Measurements from ENCODE around the gene CLSTN1. TPM values are rescaled to one million over a fixed set of nuclear protein-coding genes. Genes with fewer than 3 reads are reported as not detected.

CLSTN1 gene
- total RNA-seq, 1 donor from 2014 or later: 181 TPM

- Histone ChIP-seq H3K9ac (ENCODE audit: low read length) (no peak overlapping the region), H3K27ac (ENCODE audit: low read depth, low read length) (no peak overlapping the region), H3K4me2 (ENCODE audit: low read length) (no peak overlapping the region), H3K79me2 (ENCODE audit: insufficient read depth, low read length) (no peaks in the 10 kb centered on the region), H3K9me3 (ENCODE audit: insufficient read depth, low read depth, low read length) (no peaks in the 10 kb centered on the region), H2AFZ (ENCODE audit: low read depth, low read length) (no peak overlapping the region), H3K4me1 (ENCODE audit: insufficient read depth, low read length) (peaks cover 6% of the 10 kb centered on the region), H3K27me3 (ENCODE audit: insufficient read depth, low read length) (no peaks in the 10 kb centered on the region), H3K4me3 (ENCODE audit: insufficient read depth, low read depth, low read length) (no peak overlapping the region), H3K36me3 (ENCODE audit: insufficient read depth, low read length) (no peaks in the 10 kb centered on the region), H4K20me1 (ENCODE audit: insufficient read depth, low read length) (peaks cover 4% of the 10 kb centered on the region)
- H3K27ac Mint-ChIP-seq (ENCODE audit: unreplicated experiment): no peak overlapping the region
- H3K9me3 Mint-ChIP-seq (ENCODE audit: unreplicated experiment): peaks cover 3% of the 10 kb centered on the region
- no peaks in the 10 kb centered on the region for H3K27me3 Mint-ChIP-seq (ENCODE audit: low read depth, unreplicated experiment)
- H3K36me3 Mint-ChIP-seq (ENCODE audit: low read depth, unreplicated experiment): peaks cover 20% of the 10 kb centered on the region
- FAIRE-seq (no peak), DNase-seq (ENCODE audit: low read depth) (peak; percentile 67)
- no peak overlapping the region for H3K4me3 Mint-ChIP-seq (ENCODE audit: unreplicated experiment)
- TF ChIP-seq CTCF (IDR thresholded peaks at IDR 0.05; ENCODE audit: insufficient read depth, low read depth, low read length) (no peak), EZH2 (IDR thresholded peaks at IDR 0.05; ENCODE audit: insufficient read depth, low read length) (no peak)
- peaks cover 8% of the 10 kb centered on the region for H3K4me1 Mint-ChIP-seq (ENCODE audit: low read depth, unreplicated experiment)
Observed at GRCh38 chr1:9852410-9853248, 28.9 kb upstream of the CLSTN1 start.

GRCh38 chr1:9852004-9852403 lies 28.2 kb upstream of the CLSTN1 start:
- no peak overlapping the region for H3K4me3 ChIP-seq (ENCODE audit: insufficient read depth, low read depth, low read length)
- H3K9me3 ChIP-seq (ENCODE audit: insufficient read depth, low read depth, low read length): no peaks in the 10 kb centered on the region
- H3K79me2 ChIP-seq (ENCODE audit: insufficient read depth, low read length): no peaks in the 10 kb centered on the region
- H3K36me3 ChIP-seq (ENCODE audit: insufficient read depth, low read length): no peaks in the 10 kb centered on the region
- Mint-ChIP-seq H3K27me3 (ENCODE audit: low read depth, unreplicated experiment) (no peaks in the 10 kb centered on the region), H3K9me3 (ENCODE audit: unreplicated experiment) (peaks cover 3% of the 10 kb centered on the region), H3K4me1 (ENCODE audit: low read depth, unreplicated experiment) (peaks cover 8% of the 10 kb centered on the region), H3K27ac (ENCODE audit: unreplicated experiment) (no peak overlapping the region), H3K4me3 (ENCODE audit: unreplicated experiment) (no peak overlapping the region), H3K36me3 (ENCODE audit: low read depth, unreplicated experiment) (peaks cover 18% of the 10 kb centered on the region)
- H3K9ac ChIP-seq (ENCODE audit: low read length): no peak overlapping the region
- H4K20me1 ChIP-seq (ENCODE audit: insufficient read depth, low read length): peaks cover 4% of the 10 kb centered on the region
- peaks cover 6% of the 10 kb centered on the region for H3K4me1 ChIP-seq (ENCODE audit: insufficient read depth, low read length)
- FAIRE-seq: no peak
- no peak overlapping the region for H3K4me2 ChIP-seq (ENCODE audit: low read length)
- H3K27me3 ChIP-seq (ENCODE audit: insufficient read depth, low read length): no peaks in the 10 kb centered on the region
- no peak for DNase-seq (ENCODE audit: low read depth)
- H3K27ac ChIP-seq (ENCODE audit: low read depth, low read length): no peak overlapping the region
- TF ChIP-seq EZH2 (IDR thresholded peaks at IDR 0.05; ENCODE audit: insufficient read depth, low read length) (no peak), CTCF (IDR thresholded peaks at IDR 0.05; ENCODE audit: insufficient read depth, low read depth, low read length) (no peak)
- no peak overlapping the region for H2AFZ ChIP-seq (ENCODE audit: low read depth, low read length)

Measured in astrocyte (in vitro differentiated cells and primary cell).